ENCODE data around the gene RERGL. TPM values are rescaled to one million over a fixed set of nuclear protein-coding genes. Genes with fewer than 3 reads are reported as not detected.

RERGL gene
- total RNA-seq, 1 experiment from 2014 or later = not detected

Other genes with a start within 250 kb of the RERGL start
- gene PIK3C2G, start 171.3 kb upstream of the RERGL start, total RNA-seq (2021) = not detected in 3 replicates

All from WTC11 (cell line).